Neural cell (in vitro differentiated cells): Measurements from ENCODE around the gene GSDMA. TPM values are rescaled to one million over a fixed set of nuclear protein-coding genes. Genes with fewer than 3 reads are reported as not detected.

Source experiments
- H2AFZ ChIP-seq: fragments of 200-600, 300-800 bp; sonication (generic), shearing (Covaris generic); 2 replicates; pipeline ENCODE4 v1.6.0; 2014; ENCODE audit warnings: low read depth, mild to moderate bottlenecking, antibody characterized with exemption, low read length, moderate library complexity
- H3F3A ChIP-seq: fragments of 200-600 bp; shearing (Covaris generic); 2 replicates; pipeline ENCODE4 v1.6.1; 2016; ENCODE audit warnings: mild to moderate bottlenecking, moderate library complexity, mixed read lengths, antibody characterized with exemption, low read length; ENCODE audit not compliant: insufficient read depth, poor library complexity, severe bottlenecking
- H3K27ac ChIP-seq: fragments of 200-600, 300-800 bp; sonication (generic), shearing (Covaris generic); 2 replicates; pipeline ENCODE4 v1.5.1; 2014; ENCODE audit warnings: mild to moderate bottlenecking, low read length, moderate library complexity
- H3K27me3 ChIP-seq: fragments of 300-800, 200-600 bp; sonication (generic), shearing (Covaris generic); 2 replicates; pipeline ENCODE4 v1.6.0; 2014; ENCODE audit warnings: mild to moderate bottlenecking, low read depth, low read length, moderate library complexity; ENCODE audit not compliant: insufficient read depth
- H3K36me3 ChIP-seq: fragments of 300-800, 200-600 bp; sonication (generic), shearing (Covaris generic); 2 replicates; pipeline ENCODE4 v1.5.1; 2014; ENCODE audit warnings: mild to moderate bottlenecking, antibody characterized with exemption, low read length, moderate library complexity; ENCODE audit not compliant: insufficient read depth
- H3K4me2 ChIP-seq: fragments of 300-800, 200-600 bp; sonication (generic), shearing (Covaris generic); 2 replicates; pipeline ENCODE4 v1.6.0; 2014; ENCODE audit warnings: mild to moderate bottlenecking, low read length
- H3K4me3 ChIP-seq: fragments of 300-800, 200-600 bp; sonication (generic), shearing (Covaris generic); 2 replicates; pipeline ENCODE4 v1.5.1; 2014; ENCODE audit warnings: mild to moderate bottlenecking, low read length, moderate library complexity
- H3K79me2 ChIP-seq: fragments of 200-600 bp; shearing (Covaris generic); replicated peaks from 2 replicates; pipeline ENCODE4 v1.6.0; 2014; ENCODE audit warnings: mild to moderate bottlenecking, low read length, moderate library complexity; ENCODE audit not compliant: insufficient read depth
- H3K9ac ChIP-seq: fragments of 300-800, 200-600 bp; sonication (generic), shearing (Covaris generic); 2 replicates; pipeline ENCODE4 v1.6.1; 2016; ENCODE audit warnings: mild to moderate bottlenecking, low read length, mixed read lengths
- H3K9me2 ChIP-seq: fragments of 200-600 bp; shearing (Covaris generic); 2 replicates; pipeline ENCODE4 v1.6.1; 2016; ENCODE audit warnings: mild to moderate bottlenecking, low read length, mixed read lengths; ENCODE audit not compliant: insufficient read depth
- H3K9me3 ChIP-seq: fragments of 200-600, 300-800 bp; sonication (generic), shearing (Covaris generic); 2 replicates; pipeline ENCODE4 v1.6.1; 2016; ENCODE audit warnings: mild to moderate bottlenecking, mixed run types, low read length, moderate library complexity, mixed read lengths
- H4K20me1 ChIP-seq: fragments of 200-600 bp; shearing (Covaris generic); 2 replicates; pipeline ENCODE4 v1.6.1; 2016; ENCODE audit warnings: mild to moderate bottlenecking, mixed run types; ENCODE audit not compliant: insufficient read depth
- EP300 ChIP-seq: fragments of 450-650 bp; conservative IDR thresholded peaks from 2 replicates; pipeline ENCODE4 v1.6.1; 2014; ENCODE audit warnings: antibody characterized with exemption, mild to moderate bottlenecking, moderate library complexity; ENCODE audit not compliant: poor library complexity, severe bottlenecking
- EZH2 ChIP-seq: fragments of 200-600, 300-800 bp; shearing (Covaris generic), sonication (generic); IDR thresholded peaks from 2 replicates; pipeline ENCODE4 v1.6.1; 2014; ENCODE audit warnings: antibody characterized with exemption, low read length, borderline replicate concordance, mild to moderate bottlenecking; ENCODE audit not compliant: insufficient read depth, poor library complexity, severe bottlenecking
- MXI1 ChIP-seq: fragments of 450-650 bp; conservative IDR thresholded peaks from 2 replicates; pipeline ENCODE4 v1.6.1; 2014; ENCODE audit warnings: antibody characterized with exemption, mild to moderate bottlenecking; ENCODE audit not compliant: poor library complexity, severe bottlenecking
- POLR2AphosphoS5 ChIP-seq: IDR thresholded peaks from 2 replicates; pipeline ENCODE4 v1.6.1; 2012
- RAD21 ChIP-seq: fragments of 450-650 bp; conservative IDR thresholded peaks from 2 replicates; pipeline ENCODE4 v1.6.1; 2014; ENCODE audit warnings: antibody characterized with exemption, mild to moderate bottlenecking, moderate library complexity
- SMC3 ChIP-seq: fragments of 450-650 bp; conservative IDR thresholded peaks from 2 replicates; pipeline ENCODE4 v1.6.1; 2014; ENCODE audit warnings: antibody characterized with exemption, mild to moderate bottlenecking, moderate library complexity; ENCODE audit not compliant: poor library complexity
- TAF1 ChIP-seq: IDR thresholded peaks from 2 replicates; pipeline ENCODE4 v1.6.1; 2012; ENCODE audit warnings: low read depth
- polyA plus RNA-seq: library from polyadenylated mRNA; depleted of rRNA; stranded (reverse); fragments of >200 nt; gene quantifications from 2 replicates; pipeline ENCODE4 v1.2.3, GENCODE V29; 2014
- TF ChIP-seq, protein P1 (sequence below): IDR thresholded peaks from 2 replicates; pipeline ENCODE4 v1.6.1; 2012; ENCODE audit warnings: borderline replicate concordance
- TF ChIP-seq, protein P2 (sequence below): fragments of 450-650 bp; IDR thresholded peaks from 2 replicates; pipeline ENCODE4 v1.5.1; 2014; ENCODE audit warnings: antibody characterized with exemption, mild to moderate bottlenecking, moderate library complexity; ENCODE audit not compliant: poor library complexity, severe bottlenecking

GSDMA gene
- polyA plus RNA-seq, 1 donor from 2014 or later, result not detected

DNA sequence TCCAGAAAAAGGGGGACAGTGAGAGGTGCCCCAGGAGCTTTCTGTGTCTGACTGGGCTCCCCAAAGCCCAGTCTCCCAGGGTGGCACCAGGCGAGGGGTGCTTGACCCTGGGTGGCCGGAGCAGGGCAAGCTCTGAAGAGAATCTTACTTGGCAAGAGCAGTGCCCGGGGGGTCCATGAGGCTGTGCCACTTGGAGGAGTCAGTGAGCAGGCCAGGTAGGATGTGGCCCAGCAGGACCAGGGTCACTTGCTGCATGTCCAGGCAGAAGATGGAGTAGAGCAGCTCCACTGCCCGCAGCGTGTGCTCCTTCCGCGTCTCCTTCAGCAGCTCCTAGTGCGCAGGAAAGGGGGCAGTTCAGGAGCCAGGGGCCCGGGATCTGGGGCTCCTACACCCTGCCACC, 59.7 kb downstream of the GSDMA start:
- H3F3A ChIP-seq, result no peaks in the 10 kb centered on the region
- H4K20me1 ChIP-seq, result no peaks in the 10 kb centered on the region
- H3K9ac ChIP-seq, result no peak overlapping the region
- H2AFZ ChIP-seq, result no peak overlapping the region
- H3K4me2 ChIP-seq, result no peak overlapping the region
- no peaks in the 10 kb centered on the region for H3K9me2 ChIP-seq
- no peaks in the 10 kb centered on the region for H3K79me2 ChIP-seq
- H3K36me3 ChIP-seq, result no peaks in the 10 kb centered on the region
- no peak overlapping the region for H3K27ac ChIP-seq
- no peaks in the 10 kb centered on the region for H3K9me3 ChIP-seq
- H3K4me3 ChIP-seq, result no peak overlapping the region
- TF ChIP-seq, protein P1, sequence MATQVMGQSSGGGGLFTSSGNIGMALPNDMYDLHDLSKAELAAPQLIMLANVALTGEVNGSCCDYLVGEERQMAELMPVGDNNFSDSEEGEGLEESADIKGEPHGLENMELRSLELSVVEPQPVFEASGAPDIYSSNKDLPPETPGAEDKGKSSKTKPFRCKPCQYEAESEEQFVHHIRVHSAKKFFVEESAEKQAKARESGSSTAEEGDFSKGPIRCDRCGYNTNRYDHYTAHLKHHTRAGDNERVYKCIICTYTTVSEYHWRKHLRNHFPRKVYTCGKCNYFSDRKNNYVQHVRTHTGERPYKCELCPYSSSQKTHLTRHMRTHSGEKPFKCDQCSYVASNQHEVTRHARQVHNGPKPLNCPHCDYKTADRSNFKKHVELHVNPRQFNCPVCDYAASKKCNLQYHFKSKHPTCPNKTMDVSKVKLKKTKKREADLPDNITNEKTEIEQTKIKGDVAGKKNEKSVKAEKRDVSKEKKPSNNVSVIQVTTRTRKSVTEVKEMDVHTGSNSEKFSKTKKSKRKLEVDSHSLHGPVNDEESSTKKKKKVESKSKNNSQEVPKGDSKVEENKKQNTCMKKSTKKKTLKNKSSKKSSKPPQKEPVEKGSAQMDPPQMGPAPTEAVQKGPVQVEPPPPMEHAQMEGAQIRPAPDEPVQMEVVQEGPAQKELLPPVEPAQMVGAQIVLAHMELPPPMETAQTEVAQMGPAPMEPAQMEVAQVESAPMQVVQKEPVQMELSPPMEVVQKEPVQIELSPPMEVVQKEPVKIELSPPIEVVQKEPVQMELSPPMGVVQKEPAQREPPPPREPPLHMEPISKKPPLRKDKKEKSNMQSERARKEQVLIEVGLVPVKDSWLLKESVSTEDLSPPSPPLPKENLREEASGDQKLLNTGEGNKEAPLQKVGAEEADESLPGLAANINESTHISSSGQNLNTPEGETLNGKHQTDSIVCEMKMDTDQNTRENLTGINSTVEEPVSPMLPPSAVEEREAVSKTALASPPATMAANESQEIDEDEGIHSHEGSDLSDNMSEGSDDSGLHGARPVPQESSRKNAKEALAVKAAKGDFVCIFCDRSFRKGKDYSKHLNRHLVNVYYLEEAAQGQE, result no peak
- no peak for TF ChIP-seq SMC3
- TF ChIP-seq EP300, result no peak
- TF ChIP-seq, protein P2, sequence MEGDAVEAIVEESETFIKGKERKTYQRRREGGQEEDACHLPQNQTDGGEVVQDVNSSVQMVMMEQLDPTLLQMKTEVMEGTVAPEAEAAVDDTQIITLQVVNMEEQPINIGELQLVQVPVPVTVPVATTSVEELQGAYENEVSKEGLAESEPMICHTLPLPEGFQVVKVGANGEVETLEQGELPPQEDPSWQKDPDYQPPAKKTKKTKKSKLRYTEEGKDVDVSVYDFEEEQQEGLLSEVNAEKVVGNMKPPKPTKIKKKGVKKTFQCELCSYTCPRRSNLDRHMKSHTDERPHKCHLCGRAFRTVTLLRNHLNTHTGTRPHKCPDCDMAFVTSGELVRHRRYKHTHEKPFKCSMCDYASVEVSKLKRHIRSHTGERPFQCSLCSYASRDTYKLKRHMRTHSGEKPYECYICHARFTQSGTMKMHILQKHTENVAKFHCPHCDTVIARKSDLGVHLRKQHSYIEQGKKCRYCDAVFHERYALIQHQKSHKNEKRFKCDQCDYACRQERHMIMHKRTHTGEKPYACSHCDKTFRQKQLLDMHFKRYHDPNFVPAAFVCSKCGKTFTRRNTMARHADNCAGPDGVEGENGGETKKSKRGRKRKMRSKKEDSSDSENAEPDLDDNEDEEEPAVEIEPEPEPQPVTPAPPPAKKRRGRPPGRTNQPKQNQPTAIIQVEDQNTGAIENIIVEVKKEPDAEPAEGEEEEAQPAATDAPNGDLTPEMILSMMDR, result no peak
- no peak for TF ChIP-seq POLR2AphosphoS5
- no peak for TF ChIP-seq EZH2
- TF ChIP-seq MXI1, result no peak
- no peaks in the 10 kb centered on the region for H3K27me3 ChIP-seq

DNA sequence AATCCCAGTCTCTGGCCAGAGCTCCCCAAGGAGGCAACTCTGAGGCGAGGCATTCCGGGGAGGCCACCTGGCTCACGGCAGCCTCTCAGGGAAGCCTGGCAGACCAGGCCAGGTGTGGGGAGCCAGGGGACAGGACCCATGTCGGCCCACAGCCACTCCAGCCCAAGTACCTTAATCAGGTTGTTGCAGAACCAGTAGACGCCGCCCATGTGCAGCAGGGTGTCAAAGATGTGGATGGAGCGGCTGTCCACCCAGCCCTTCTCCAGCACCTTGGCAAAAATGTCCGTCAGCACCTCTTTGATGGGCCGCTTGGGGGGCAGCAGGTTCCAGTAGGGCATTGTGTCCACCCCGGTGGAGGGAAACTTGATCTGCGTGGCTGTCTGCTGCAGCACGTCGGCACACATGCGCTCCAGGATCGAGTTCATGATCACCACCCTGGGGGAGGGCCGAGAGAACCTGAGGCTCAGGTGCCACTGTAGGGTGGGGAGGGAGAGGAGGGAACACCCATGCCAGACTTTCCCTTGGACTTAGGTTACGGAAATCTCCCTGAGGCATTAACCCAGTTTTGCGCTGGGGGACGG, 60.2 kb downstream of the GSDMA start:
- H3K36me3 ChIP-seq, result no peaks in the 10 kb centered on the region
- no peak overlapping the region for H3K4me2 ChIP-seq
- H3K9ac ChIP-seq, result no peak overlapping the region
- H3F3A ChIP-seq, result no peaks in the 10 kb centered on the region
- no peaks in the 10 kb centered on the region for H3K79me2 ChIP-seq
- no peak overlapping the region for H2AFZ ChIP-seq
- H3K9me3 ChIP-seq, result no peaks in the 10 kb centered on the region
- no peaks in the 10 kb centered on the region for H4K20me1 ChIP-seq
- no peak overlapping the region for H3K27ac ChIP-seq
- no peaks in the 10 kb centered on the region for H3K27me3 ChIP-seq
- H3K9me2 ChIP-seq, result no peaks in the 10 kb centered on the region
- TF ChIP-seq RAD21 (no peak), POLR2AphosphoS5 (no peak), EP300 (no peak), SMC3 (no peak), MXI1 (no peak), TAF1 (no peak), EZH2 (no peak)
- TF ChIP-seq, protein P1, result no peak
- TF ChIP-seq, protein P2, result no peak
- H3K4me3 ChIP-seq, result no peak overlapping the region
